ENCODE results near the gene LEKR1. TPM values are rescaled to one million over a fixed set of nuclear protein-coding genes. Genes with fewer than 3 reads are reported as not detected.

Gene LEKR1
- total and polyA plus RNA-seq, 2 of the 13 experiments (the other 11 are each of a cell fraction or from before 2014, with no cell fraction given): 0.49 to 1.5 TPM

GRCh38 chr3:157088601-157089454 lies 262.7 kb downstream of the LEKR1 start (continued):
- TF ChIP-seq RORA (CRISPR knock-in tag; IDR thresholded peaks at IDR 0.05): no peak
- peak; percentile 79 for TF ChIP-seq ZFY (CRISPR knock-in tag; IDR thresholded peaks at IDR 0.05)
- peak; percentile 90; the same call in 1 of the 2 replicates for TF ChIP-seq ZFP82 (CRISPR knock-in tag; IDR thresholded peaks at IDR 0.05; ENCODE audit: borderline replicate concordance)
- TF ChIP-seq SYNCRIP (IDR thresholded peaks at IDR 0.05; ENCODE audit: insufficient read depth, low read depth, low read length): no peak
- no peak for TF ChIP-seq TEAD2 (CRISPR knock-in tag; IDR thresholded peaks at IDR 0.05)
- peak; percentile 20 for TF ChIP-seq TARDBP (CRISPR knock-in tag; IDR thresholded peaks at IDR 0.05)
- TF ChIP-seq ZNF549 (CRISPR knock-in tag; IDR thresholded peaks at IDR 0.05): no peak
- TF ChIP-seq, protein P1, sequence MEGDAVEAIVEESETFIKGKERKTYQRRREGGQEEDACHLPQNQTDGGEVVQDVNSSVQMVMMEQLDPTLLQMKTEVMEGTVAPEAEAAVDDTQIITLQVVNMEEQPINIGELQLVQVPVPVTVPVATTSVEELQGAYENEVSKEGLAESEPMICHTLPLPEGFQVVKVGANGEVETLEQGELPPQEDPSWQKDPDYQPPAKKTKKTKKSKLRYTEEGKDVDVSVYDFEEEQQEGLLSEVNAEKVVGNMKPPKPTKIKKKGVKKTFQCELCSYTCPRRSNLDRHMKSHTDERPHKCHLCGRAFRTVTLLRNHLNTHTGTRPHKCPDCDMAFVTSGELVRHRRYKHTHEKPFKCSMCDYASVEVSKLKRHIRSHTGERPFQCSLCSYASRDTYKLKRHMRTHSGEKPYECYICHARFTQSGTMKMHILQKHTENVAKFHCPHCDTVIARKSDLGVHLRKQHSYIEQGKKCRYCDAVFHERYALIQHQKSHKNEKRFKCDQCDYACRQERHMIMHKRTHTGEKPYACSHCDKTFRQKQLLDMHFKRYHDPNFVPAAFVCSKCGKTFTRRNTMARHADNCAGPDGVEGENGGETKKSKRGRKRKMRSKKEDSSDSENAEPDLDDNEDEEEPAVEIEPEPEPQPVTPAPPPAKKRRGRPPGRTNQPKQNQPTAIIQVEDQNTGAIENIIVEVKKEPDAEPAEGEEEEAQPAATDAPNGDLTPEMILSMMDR (CRISPR knock-in tag; IDR thresholded peaks at IDR 0.05): peak; percentile 54
- TF ChIP-seq ZFP41 (CRISPR knock-in tag; IDR thresholded peaks at IDR 0.05; ENCODE audit: borderline replicate concordance): peak; percentile 92; the same call in 1 of the 2 replicates
- TF ChIP-seq ZBTB38 (CRISPR knock-in tag; IDR thresholded peaks at IDR 0.05): no peak
- no peak for TF ChIP-seq SRSF9 (IDR thresholded peaks at IDR 0.05; ENCODE audit: borderline replicate concordance, insufficient read depth, low read depth, low read length, poor library complexity, severe bottlenecking)
- TF ChIP-seq, protein P2, sequence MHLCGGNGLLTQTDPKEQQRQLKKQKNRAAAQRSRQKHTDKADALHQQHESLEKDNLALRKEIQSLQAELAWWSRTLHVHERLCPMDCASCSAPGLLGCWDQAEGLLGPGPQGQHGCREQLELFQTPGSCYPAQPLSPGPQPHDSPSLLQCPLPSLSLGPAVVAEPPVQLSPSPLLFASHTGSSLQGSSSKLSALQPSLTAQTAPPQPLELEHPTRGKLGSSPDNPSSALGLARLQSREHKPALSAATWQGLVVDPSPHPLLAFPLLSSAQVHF (CRISPR knock-in tag; IDR thresholded peaks at IDR 0.05): peak; percentile 92
- TF ChIP-seq, protein P3, sequence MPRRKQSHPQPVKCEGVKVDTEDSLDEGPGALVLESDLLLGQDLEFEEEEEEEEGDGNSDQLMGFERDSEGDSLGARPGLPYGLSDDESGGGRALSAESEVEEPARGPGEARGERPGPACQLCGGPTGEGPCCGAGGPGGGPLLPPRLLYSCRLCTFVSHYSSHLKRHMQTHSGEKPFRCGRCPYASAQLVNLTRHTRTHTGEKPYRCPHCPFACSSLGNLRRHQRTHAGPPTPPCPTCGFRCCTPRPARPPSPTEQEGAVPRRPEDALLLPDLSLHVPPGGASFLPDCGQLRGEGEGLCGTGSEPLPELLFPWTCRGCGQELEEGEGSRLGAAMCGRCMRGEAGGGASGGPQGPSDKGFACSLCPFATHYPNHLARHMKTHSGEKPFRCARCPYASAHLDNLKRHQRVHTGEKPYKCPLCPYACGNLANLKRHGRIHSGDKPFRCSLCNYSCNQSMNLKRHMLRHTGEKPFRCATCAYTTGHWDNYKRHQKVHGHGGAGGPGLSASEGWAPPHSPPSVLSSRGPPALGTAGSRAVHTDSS (CRISPR knock-in tag; conservative IDR thresholded peaks at IDR 0.05): 0 out of 2 replicates have a peak, but pooled peaks have one; percentile 53
- no peak for TF ChIP-seq CC2D1A (CRISPR knock-in tag; IDR thresholded peaks at IDR 0.05)
- TF ChIP-seq ZNF407 (CRISPR knock-in tag; IDR thresholded peaks at IDR 0.05; ENCODE audit: not compliant biosample characterization): peak; percentile 90
- peak; percentile 99 for TF ChIP-seq RBFOX2 (IDR thresholded peaks at IDR 0.05; ENCODE audit: low read depth, low read length)
